Measurements from ENCODE around the gene NCEH1. TPM values are rescaled to one million over a fixed set of nuclear protein-coding genes. Genes with fewer than 3 reads are reported as not detected.

Gene NCEH1
- total and polyA plus RNA-seq, 2 of the 13 experiments (the other 11 are each of a cell fraction or from before 2014, with no cell fraction given), result 12.9 to 21.4 TPM

- TF ChIP-seq ZBTB46 (CRISPR knock-in tag; IDR thresholded peaks at IDR 0.05; ENCODE audit: borderline replicate concordance), result no peak
- TF ChIP-seq, protein P1, sequence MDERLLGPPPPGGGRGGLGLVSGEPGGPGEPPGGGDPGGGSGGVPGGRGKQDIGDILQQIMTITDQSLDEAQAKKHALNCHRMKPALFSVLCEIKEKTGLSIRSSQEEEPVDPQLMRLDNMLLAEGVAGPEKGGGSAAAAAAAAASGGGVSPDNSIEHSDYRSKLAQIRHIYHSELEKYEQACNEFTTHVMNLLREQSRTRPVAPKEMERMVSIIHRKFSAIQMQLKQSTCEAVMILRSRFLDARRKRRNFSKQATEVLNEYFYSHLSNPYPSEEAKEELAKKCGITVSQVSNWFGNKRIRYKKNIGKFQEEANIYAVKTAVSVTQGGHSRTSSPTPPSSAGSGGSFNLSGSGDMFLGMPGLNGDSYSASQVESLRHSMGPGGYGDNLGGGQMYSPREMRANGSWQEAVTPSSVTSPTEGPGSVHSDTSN (CRISPR knock-in tag; IDR thresholded peaks at IDR 0.05), result no peak
Measured at GRCh38 chr3:172707030-172707429, 3.8 kb downstream of the NCEH1 start (continued).

- H3K27ac ChIP-seq (ENCODE audit: extremely low read length, insufficient read depth, low read length), result no peak overlapping the region
- in situ Hi-C loops (cut with HindIII; ENCODE audit: extremely low pct_ligation_motif_present, low pct_unique_long_range_greater_than_20kb) (no loop called here), intact Hi-C loops (cut with micrococcal nuclease; ENCODE audit: unreplicated experiment) (no loop called here)
- H3K4me2 ChIP-seq (ENCODE audit: low read depth, low read length), result no peak overlapping the region; the same call in 1 of the 2 replicates
- TF ChIP-seq HNRNPUL1 (IDR thresholded peaks at IDR 0.05; ENCODE audit: low read depth, low read length) (no peak), CREM (IDR thresholded peaks at IDR 0.05) (no peak), CREM (CRISPR knock-in tag; IDR thresholded peaks at IDR 0.05) (no peak), ZNF136 (CRISPR knock-in tag; IDR thresholded peaks at IDR 0.05; ENCODE audit: low read depth) (no peak), ZNF343 (CRISPR knock-in tag; IDR thresholded peaks at IDR 0.05) (no peak), ESRRA (CRISPR knock-in tag; IDR thresholded peaks at IDR 0.05; ENCODE audit: low read depth) (no peak), FOXJ3 (CRISPR knock-in tag; IDR thresholded peaks at IDR 0.05; ENCODE audit: borderline replicate concordance) (no peak), ATF5 (CRISPR knock-in tag; IDR thresholded peaks at IDR 0.05; ENCODE audit: low read depth) (no peak), CREB3 (CRISPR knock-in tag; IDR thresholded peaks at IDR 0.05) (no peak), HES4 (CRISPR knock-in tag; IDR thresholded peaks at IDR 0.05; ENCODE audit: borderline replicate concordance) (no peak)
- FAIRE-seq (no peak), ATAC-seq (no peak), DNase-seq (ENCODE audit: low spot score) (no peak)
- no peaks in the 10 kb centered on the region for H3K36me3 ChIP-seq (replicated peaks in 1 of 2; ENCODE audit: control insufficient read depth in 1 of 2, insufficient read depth in 2 of 2, low read length in 2 of 2)
- no TSS peak for BruUV-seq (replicated peaks)
- H3K27me3 ChIP-seq (ENCODE audit: control insufficient read depth in 1 of 2, insufficient read depth in 2 of 2, low read length in 2 of 2), result no peaks in the 10 kb centered on the region
- H2AFZ ChIP-seq (ENCODE audit: low read length), result no peak overlapping the region
- no peak overlapping the region for H3K9ac ChIP-seq (ENCODE audit: insufficient read depth, low read depth, low read length)
- ChIA-PET CTCF (ENCODE audit: low intra/inter-chr PET ratio, low total read pairs) (no interaction called here), POLR2A (no interaction called here)
- H3K4me1 ChIP-seq (ENCODE audit: insufficient read depth, low read length), result peaks cover 91% of the 10 kb centered on the region
- peaks cover 77% of the 10 kb centered on the region for H3K79me2 ChIP-seq (ENCODE audit: insufficient read depth, low read length)
- H3K4me3 ChIP-seq (replicated peaks in 1 of 3; ENCODE audit: insufficient read depth in 1 of 3, low read depth in 2 of 3, low read length in 3 of 3), result no peak overlapping the region
- H3K9me3 ChIP-seq (ENCODE audit: low read length), result no peaks in the 10 kb centered on the region
- 88% methylated on average over 4 of the region's 4 CpGs for WGBS (ENCODE audit: low lambda C conversion rate)
- H4K20me1 ChIP-seq (ENCODE audit: insufficient read depth, low read length), result no peaks in the 10 kb centered on the region
Measured at GRCh38 chr3:172705170-172705569, 5.7 kb downstream of the NCEH1 start.
